K562 (cell line): ENCODE data around the gene TSPAN13. TPM values are rescaled to one million over a fixed set of nuclear protein-coding genes. Genes with fewer than 3 reads are reported as not detected.

Source experiments
- ATAC-seq: fragments of 200-7000 bp; cut with Tn5 transposase; 3 replicates; pipeline ENCODE4 v1.9.1; 2020; ENCODE audit warnings: moderate library complexity
- BruUV-seq: library from RNA; stranded (reverse); fragments of 400-500 nt; replicated peaks from 2 replicates; lab custom pipeline; 2021; lab: Mats Ljungman, UMichigan
- CTCF ChIA-PET: fragments of 300-600 bp; formaldehyde crosslinking; extraction: SDS; loops from one replicate; lab custom pipeline; 2021; ENCODE audit warnings: low intra/inter-chr PET ratio; lab: Yijun Ruan, JAX
- POLR2A ChIA-PET: fragments of 300-600, 350-650 bp; sonication (Branson Sonifier 250); formaldehyde crosslinking; extraction: SDS; loops from one replicate; lab custom pipeline; 2021; ENCODE audit warnings: antibody characterized with exemption, inconsistent platforms; lab: Yijun Ruan, JAX
- DNase-seq, 4 experiments: peaks; one replicate each; pipeline versions ENCODE4 v3.0.0 to v3.0.0-alpha.2; 2011 to 2018; ENCODE audit warnings: low spot score in 3 of 4, mixed read lengths in 3 of 4; ENCODE audit errors: extremely low read depth in 1 of 4
- FAIRE-seq: peaks from 2 replicates; lab custom pipeline; 2011; peaks lifted over from hg19 to GRCh38; lab: Jason Lieb, UNC
- H2AFZ ChIP-seq: 2 replicates; pipeline ENCODE4 v1.6.0; 2011; ENCODE audit warnings: low read depth, low read length, control low read depth, inconsistent platforms
- H3K27ac ChIP-seq: fragments of 200-600 bp; 3 replicates; pipeline ENCODE4 v1.8.0; 2011; ENCODE audit warnings: low read depth, mild to moderate bottlenecking, control low read depth, inconsistent platforms, low read length, moderate library complexity, mixed read lengths; ENCODE audit errors: extremely low read depth
- H3K27me3 ChIP-seq, 2 experiments: fragments of 300-600 bp in 1 of 2; 2 replicates in 1 of 2; 3 replicates in 1 of 2; pipeline versions ENCODE4 v1.6.0 to v1.8.0; 2011; ENCODE audit warnings: inconsistent platforms in 2 of 2, low read length in 2 of 2, mild to moderate bottlenecking in 1 of 2, mixed read lengths in 1 of 2, moderate library complexity in 1 of 2; ENCODE audit not compliant: control insufficient read depth in 2 of 2, insufficient read depth in 2 of 2
- H3K36me3 ChIP-seq: fragments of 300-600 bp; 3 replicates; pipeline ENCODE4 v1.8.0; 2011; ENCODE audit warnings: mild to moderate bottlenecking, low read length, inconsistent platforms; ENCODE audit not compliant: control insufficient read depth, insufficient read depth
- H3K4me1 ChIP-seq, 2 experiments: fragments of 200-600 bp in 1 of 2; replicated peaks in 1 of 2; 2 replicates in 1 of 2; 3 replicates in 1 of 2; pipeline versions ENCODE4 v1.5.1 to v1.8.0; 2011; ENCODE audit warnings: inconsistent platforms in 2 of 2, low read length in 2 of 2, mild to moderate bottlenecking in 1 of 2, mixed read lengths in 1 of 2, moderate library complexity in 1 of 2; ENCODE audit not compliant: control insufficient read depth in 2 of 2, insufficient read depth in 2 of 2
- H3K4me2 ChIP-seq: 2 replicates; pipeline ENCODE4 v1.6.1; 2011; ENCODE audit warnings: low read length, control low read depth, inconsistent platforms, mixed read lengths; ENCODE audit not compliant: insufficient read depth
- H3K4me3 ChIP-seq: fragments of 200-600 bp; sonication (generic), shearing (Covaris generic); 2 replicates; pipeline ENCODE4 v1.5.1; 2016; ENCODE audit warnings: control low read depth, inconsistent platforms
- H3K79me2 ChIP-seq: fragments of 200-600 bp; 3 replicates; pipeline ENCODE4 v1.8.0; 2011; ENCODE audit warnings: low read length, inconsistent platforms; ENCODE audit not compliant: control insufficient read depth, insufficient read depth
- H3K9ac ChIP-seq, 2 experiments: 2 replicates each; pipeline versions ENCODE4 v1.6.0 to v1.6.1; 2011; ENCODE audit warnings: low read depth in 2 of 2, low read length in 2 of 2, control low read depth in 1 of 2, inconsistent platforms in 1 of 2, mild to moderate bottlenecking in 1 of 2, mixed read lengths in 1 of 2; ENCODE audit not compliant: insufficient read depth in 1 of 2
- H3K9me1 ChIP-seq: one replicate; pipeline ENCODE4 v1.6.0; 2011; ENCODE audit warnings: inconsistent platforms, mild to moderate bottlenecking, low read length, moderate library complexity; ENCODE audit not compliant: control insufficient read depth, insufficient read depth
- H3K9me3 ChIP-seq: replicated peaks from 2 replicates; pipeline ENCODE4 v1.5.1; 2011; ENCODE audit warnings: low read depth, low read length, inconsistent platforms; ENCODE audit not compliant: control insufficient read depth, insufficient read depth
- H4K20me1 ChIP-seq: replicated peaks from 2 replicates; pipeline ENCODE4 v1.6.1; 2011; ENCODE audit warnings: low read length, inconsistent platforms, mixed read lengths; ENCODE audit not compliant: control insufficient read depth, insufficient read depth
- DACH1 ChIP-seq: fragments of 450-650 bp; IDR thresholded peaks from 2 replicates; pipeline ENCODE4 v1.6.1; 2018; ENCODE audit not compliant: partially characterized antibody
- GATAD2B ChIP-seq: fragments of 450-650 bp; IDR thresholded peaks from 2 replicates; pipeline ENCODE4 v1.6.1; 2017; ENCODE audit warnings: mild to moderate bottlenecking, borderline replicate concordance
- IRF1 ChIP-seq: sonication (generic); formaldehyde crosslinking; IDR thresholded peaks from 2 replicates; pipeline ENCODE4 v1.8.0; 2022; ENCODE audit warnings: missing genetic modification reagents, mild to moderate bottlenecking, borderline replicate concordance
- MTA1 ChIP-seq: fragments of 450-650 bp; IDR thresholded peaks from 2 replicates; pipeline ENCODE4 v1.6.1; 2017; ENCODE audit warnings: borderline replicate concordance
- NFATC3 ChIP-seq: fragments of 450-650 bp; IDR thresholded peaks from 2 replicates; pipeline ENCODE4 v1.6.1; 2017; ENCODE audit warnings: mild to moderate bottlenecking
- NFE2L1 ChIP-seq: fragments of 450-650 bp; IDR thresholded peaks from 2 replicates; pipeline ENCODE4 v1.6.1; 2016; ENCODE audit warnings: missing genetic modification characterization, low read depth, mild to moderate bottlenecking, missing compliant biosample characterization, moderate library complexity, borderline replicate concordance
- U2AF2 ChIP-seq: fragments of 200-400 bp; formaldehyde crosslinking; optimal IDR thresholded peaks from 2 replicates; pipeline ENCODE3; 2017; ENCODE audit warnings: low read depth, mild to moderate bottlenecking, low read length
- ZEB2 ChIP-seq: fragments of 450-650 bp; IDR thresholded peaks from 2 replicates; pipeline ENCODE4 v1.6.1; 2016
- ZNF586 ChIP-seq: fragments of 450-650 bp; formaldehyde crosslinking; conservative IDR thresholded peaks from 2 replicates; pipeline ENCODE4 v1.4.0; 2020; ENCODE audit warnings: mild to moderate bottlenecking, moderate library complexity
- WGBS: fragments of 100-300 bp; shearing (Covaris generic); methylation state at CpG from one replicate; pipeline ENCODE4 v1.1.6; 2016; ENCODE audit warnings: low coverage, mixed read lengths; ENCODE audit not compliant: insufficient coverage; ENCODE audit errors: missing lambda C conversion rate; 5-methylcytosine and 5-hydroxymethylcytosine counted together
- in situ Hi-C: fragments of 300-500 bp; cut with MboI; formaldehyde crosslinking; loops from 4 replicates; pipeline ENCODE4 v1.15.0; 2018; ENCODE audit warnings: inconsistent platforms, mixed read lengths
- intact Hi-C: fragments of 100-400 bp; cut with micrococcal nuclease; formaldehyde crosslinking; loops from 2 replicates; pipeline ENCODE4 v1.14.2; 2022
- polyA plus RNA-seq, 8 experiments: library from polyadenylated mRNA; depleted of rRNA in 4 of 8; stranded (reverse) in 5 of 8; unstranded in 3 of 8; fragments of >200 nt; fragmentation: Nextera tagmentation in 2 of 8; fragmentation: Illumina TruSeq in 1 of 8; extraction: Ambion mirVana in 2 of 8; extraction: Trizol in 1 of 8; gene quantifications; 2 replicates each; pipeline versions ENCODE4 v1.2.1 to v1.2.3, GENCODE V29; 2011 to 2014; ENCODE audit warnings: inconsistent platforms in 1 of 8, missing spikeins in 1 of 8
- total RNA-seq, 7 experiments: library from RNA; depleted of rRNA in 6 of 7; stranded (reverse); fragments of >200 nt in 6 of 7; fragmentation: Illumina TruSeq in 2 of 7; extraction: Trizol in 2 of 7; gene quantifications; 2 replicates each; pipeline versions ENCODE4 v1.2.1 to v1.2.3, GENCODE V29; 2011 to 2021; ENCODE audit warnings: low replicate concordance in 1 of 7
- TF ChIP-seq, protein P1 (sequence below): fragments of 450-650 bp; IDR thresholded peaks from 2 replicates; pipeline ENCODE4 v1.6.1; 2016; ENCODE audit warnings: antibody characterized with exemption

Gene TSPAN13
- total and polyA plus RNA-seq, 9 of the 15 experiments (the other 6 are each of a cell fraction or from before 2014, with no cell fraction given), result 7.8 to 46.3 (median 20.0) TPM

DNA sequence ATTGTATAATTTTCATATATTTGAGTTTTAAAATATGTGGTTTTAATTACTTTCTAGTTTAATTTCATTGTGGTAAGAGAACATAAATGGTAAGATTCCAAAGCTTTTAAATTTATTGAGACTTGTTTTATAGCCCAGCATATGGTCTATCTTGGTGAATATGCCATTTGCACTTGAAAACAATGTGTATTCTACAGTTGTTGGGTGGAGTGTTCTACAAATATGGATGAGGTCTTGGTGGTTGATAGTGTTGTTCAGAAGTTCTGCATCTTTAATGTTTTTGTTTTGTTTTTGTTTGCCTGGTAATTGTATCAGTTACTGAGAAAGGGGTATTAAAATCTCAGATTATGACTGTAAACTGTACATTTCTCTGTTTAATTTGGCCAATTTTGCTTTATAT, 37.6 kb upstream of the TSPAN13 start:
- ChIA-PET POLR2A (no interaction called here), CTCF (no interaction called here)
- Histone ChIP-seq H3K79me2 (no peaks in the 10 kb centered on the region), H3K27me3 (no peaks in the 10 kb centered on the region), H3K9me3 (no peaks in the 10 kb centered on the region), H3K4me3 (no peak overlapping the region), H3K9ac (no peak overlapping the region), H2AFZ (no peak overlapping the region), H3K4me1 (peaks cover 0 to 16% of the 10 kb centered on the region in 2 experiments; a peak in 4 of 5 replicates), H3K36me3 (peaks cover 5% of the 10 kb centered on the region; the same call in 2 of the 3 replicates), H3K27ac (no peak overlapping the region), H3K4me2 (no peak overlapping the region), H3K9me1 (no peaks in the 10 kb centered on the region), H4K20me1 (no peaks in the 10 kb centered on the region)
- DNase-seq (no peak), ATAC-seq (no peak), FAIRE-seq (no peak)
- in situ Hi-C loops, result no loop called here
- TF ChIP-seq NFE2L1 (tag) (0 out of 2 replicates have a peak, but pooled peaks have one; percentile 11), ZNF586 (CRISPR knock-in tag) (no peak), U2AF2 (no peak), IRF1 (no peak)
- no TSS peak for BruUV-seq
- intact Hi-C loops, result no loop called here

DNA sequence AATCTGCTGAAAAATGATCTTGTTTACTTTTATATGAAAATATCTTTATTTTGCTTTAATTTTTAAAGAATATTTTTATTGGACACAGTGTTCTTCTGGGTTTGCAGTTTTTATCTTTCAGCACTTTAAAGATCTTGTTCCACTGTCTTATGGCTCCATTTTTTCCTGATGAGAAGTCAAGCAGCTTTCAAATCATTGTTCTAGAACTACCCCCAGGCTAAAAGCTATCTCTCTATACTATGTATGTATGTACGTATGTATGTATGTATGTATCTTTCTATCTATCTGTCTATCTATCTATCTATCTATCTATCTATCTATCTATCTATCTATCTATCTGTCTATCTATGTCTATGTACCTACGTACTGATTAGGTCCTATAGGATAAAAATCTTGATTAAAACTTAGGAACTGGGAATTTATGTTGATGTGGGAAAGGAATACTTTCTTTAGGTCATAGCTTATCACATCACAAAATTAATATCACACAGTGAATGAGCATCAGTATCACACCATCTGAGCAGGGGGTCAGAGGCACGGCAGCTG, 35.4 kb upstream of the TSPAN13 start:
- no peak for FAIRE-seq

More for the DNA sequence above, 35.4 kb upstream of the TSPAN13 start:
- no peak overlapping the region for H3K9ac ChIP-seq
- no TSS peak for BruUV-seq
- DNase-seq, result no peak
- H4K20me1 ChIP-seq, result no peaks in the 10 kb centered on the region
- ChIA-PET POLR2A (interaction anchor here (0.5 to 2.1 kb wide), 3 partner anchors 9 to 60 kb away, joined by 3 to 7 read pairs (median 4); no protein-coding TSS in a partner anchor), CTCF (no interaction called here)
- no peak overlapping the region for H3K27ac ChIP-seq
- peaks cover 0 to 25% of the 10 kb centered on the region in 2 experiments; a peak in 4 of 5 replicates for H3K4me1 ChIP-seq
- H3K36me3 ChIP-seq, result no peaks in the 10 kb centered on the region
- TF ChIP-seq NFATC3 (no peak), GATAD2B (peak; percentile 89), ZEB2 (no peak), MTA1 (peak; percentile 35; the same call in 1 of the 2 replicates), DACH1 (peak; percentile 99)
- TF ChIP-seq, protein P1, sequence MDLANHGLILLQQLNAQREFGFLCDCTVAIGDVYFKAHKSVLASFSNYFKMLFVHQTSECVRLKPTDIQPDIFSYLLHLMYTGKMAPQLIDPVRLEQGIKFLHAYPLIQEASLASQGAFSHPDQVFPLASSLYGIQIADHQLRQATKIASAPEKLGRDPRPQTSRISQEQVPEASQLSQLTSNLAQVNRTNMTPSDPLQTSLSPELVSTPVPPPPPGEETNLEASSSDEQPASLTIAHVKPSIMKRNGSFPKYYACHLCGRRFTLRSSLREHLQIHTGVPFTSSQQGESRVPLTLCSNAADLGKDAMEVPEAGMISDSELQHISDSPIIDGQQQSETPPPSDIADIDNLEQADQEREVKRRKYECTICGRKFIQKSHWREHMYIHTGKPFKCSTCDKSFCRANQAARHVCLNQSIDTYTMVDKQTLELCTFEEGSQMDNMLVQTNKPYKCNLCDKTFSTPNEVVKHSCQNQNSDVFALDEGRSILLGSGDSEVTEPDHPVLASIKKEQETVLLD, result peak; percentile 78; the same call in 1 of the 2 replicates
- ATAC-seq, result no peak
- H3K9me3 ChIP-seq, result no peaks in the 10 kb centered on the region
- no peaks in the 10 kb centered on the region for H3K9me1 ChIP-seq
- intact Hi-C loops, result no loop called here
- no peak overlapping the region for H3K4me2 ChIP-seq
- 64% methylated on average over 3 of the region's 3 CpGs for WGBS
- no peaks in the 10 kb centered on the region for H3K79me2 ChIP-seq
- H3K27me3 ChIP-seq, result no peaks in the 10 kb centered on the region
- in situ Hi-C loops, result no loop called here
- no peak overlapping the region for H3K4me3 ChIP-seq
- H2AFZ ChIP-seq, result no peak overlapping the region
